PFSK-1 (cell line): ENCODE data around the gene RGS6.

Experiments
- FOXP2 ChIP-seq: optimal IDR thresholded peaks from 2 replicates; pipeline ENCODE3; 2011; ENCODE audit warnings: borderline replicate concordance, control low read depth, inconsistent platforms; ENCODE audit not compliant: insufficient read depth; ENCODE audit errors: extremely low read length, extremely low read depth
- POLR2AphosphoS5 ChIP-seq: IDR thresholded peaks from 2 replicates; pipeline ENCODE4 v1.6.1; 2012; ENCODE audit warnings: low read depth, mild to moderate bottlenecking, control low read depth, low read length, moderate library complexity
- SIN3A ChIP-seq: IDR thresholded peaks from 2 replicates; pipeline ENCODE4 v1.6.1; 2012; ENCODE audit warnings: mild to moderate bottlenecking, low read length, moderate library complexity, borderline replicate concordance; ENCODE audit not compliant: insufficient read depth
- TAF1 ChIP-seq: IDR thresholded peaks from 2 replicates; pipeline ENCODE4 v1.6.1; 2012; ENCODE audit warnings: low read length, control low read depth, borderline replicate concordance; ENCODE audit not compliant: insufficient read depth
- TF ChIP-seq, protein P1 (sequence below), 2 experiments: IDR thresholded peaks; 2 replicates each; pipeline versions ENCODE4 v1.6.1 to v1.8.0; 2011 to 2012; ENCODE audit warnings: low read depth in 2 of 2, low read length in 2 of 2, control low read depth in 1 of 2, inconsistent platforms in 1 of 2, mild to moderate bottlenecking in 1 of 2, moderate library complexity in 1 of 2; ENCODE audit not compliant: insufficient read depth in 1 of 2

DNA sequence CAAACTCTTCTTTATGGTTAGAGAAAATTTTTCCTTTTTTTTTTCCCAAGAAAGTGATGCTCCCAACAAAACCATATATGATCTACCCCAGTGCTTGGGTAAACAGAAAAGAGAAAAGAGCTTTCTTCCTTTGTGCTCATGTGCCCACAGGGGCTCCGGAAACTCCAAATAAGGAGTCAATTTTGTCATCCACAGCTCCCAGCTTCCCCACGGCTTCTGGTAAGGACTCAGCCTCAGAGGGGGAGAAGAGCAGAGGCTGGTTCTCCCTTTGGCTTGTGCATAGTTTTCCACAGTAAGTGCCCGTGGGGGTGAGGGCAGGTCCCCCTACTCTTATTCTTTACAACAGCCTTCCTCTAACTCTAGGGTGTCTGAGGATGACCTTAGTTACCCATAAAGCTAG is 13.3 kb upstream of the RGS6 start:
- TF ChIP-seq, protein P1, sequence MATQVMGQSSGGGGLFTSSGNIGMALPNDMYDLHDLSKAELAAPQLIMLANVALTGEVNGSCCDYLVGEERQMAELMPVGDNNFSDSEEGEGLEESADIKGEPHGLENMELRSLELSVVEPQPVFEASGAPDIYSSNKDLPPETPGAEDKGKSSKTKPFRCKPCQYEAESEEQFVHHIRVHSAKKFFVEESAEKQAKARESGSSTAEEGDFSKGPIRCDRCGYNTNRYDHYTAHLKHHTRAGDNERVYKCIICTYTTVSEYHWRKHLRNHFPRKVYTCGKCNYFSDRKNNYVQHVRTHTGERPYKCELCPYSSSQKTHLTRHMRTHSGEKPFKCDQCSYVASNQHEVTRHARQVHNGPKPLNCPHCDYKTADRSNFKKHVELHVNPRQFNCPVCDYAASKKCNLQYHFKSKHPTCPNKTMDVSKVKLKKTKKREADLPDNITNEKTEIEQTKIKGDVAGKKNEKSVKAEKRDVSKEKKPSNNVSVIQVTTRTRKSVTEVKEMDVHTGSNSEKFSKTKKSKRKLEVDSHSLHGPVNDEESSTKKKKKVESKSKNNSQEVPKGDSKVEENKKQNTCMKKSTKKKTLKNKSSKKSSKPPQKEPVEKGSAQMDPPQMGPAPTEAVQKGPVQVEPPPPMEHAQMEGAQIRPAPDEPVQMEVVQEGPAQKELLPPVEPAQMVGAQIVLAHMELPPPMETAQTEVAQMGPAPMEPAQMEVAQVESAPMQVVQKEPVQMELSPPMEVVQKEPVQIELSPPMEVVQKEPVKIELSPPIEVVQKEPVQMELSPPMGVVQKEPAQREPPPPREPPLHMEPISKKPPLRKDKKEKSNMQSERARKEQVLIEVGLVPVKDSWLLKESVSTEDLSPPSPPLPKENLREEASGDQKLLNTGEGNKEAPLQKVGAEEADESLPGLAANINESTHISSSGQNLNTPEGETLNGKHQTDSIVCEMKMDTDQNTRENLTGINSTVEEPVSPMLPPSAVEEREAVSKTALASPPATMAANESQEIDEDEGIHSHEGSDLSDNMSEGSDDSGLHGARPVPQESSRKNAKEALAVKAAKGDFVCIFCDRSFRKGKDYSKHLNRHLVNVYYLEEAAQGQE (IDR thresholded peaks at IDR 0.05; ENCODE audit: insufficient read depth in 1 of 2, low read depth in 2 of 2, low read length in 2 of 2) = no peak
- TF ChIP-seq POLR2AphosphoS5 (no peak), TAF1 (no peak), SIN3A (no peak), FOXP2 (no peak)
